Activated naive CD4-positive, alpha-beta T cell treated with Interleukin-2 at 50 U/mL for 16 hours (primary cell): Measurements from ENCODE around the gene NBEA.

ENCODE experiments used
- DNase-seq: peaks from one replicate; pipeline ENCODE4 v3.0.0-alpha.2; 2020

NBEA gene

DNA sequence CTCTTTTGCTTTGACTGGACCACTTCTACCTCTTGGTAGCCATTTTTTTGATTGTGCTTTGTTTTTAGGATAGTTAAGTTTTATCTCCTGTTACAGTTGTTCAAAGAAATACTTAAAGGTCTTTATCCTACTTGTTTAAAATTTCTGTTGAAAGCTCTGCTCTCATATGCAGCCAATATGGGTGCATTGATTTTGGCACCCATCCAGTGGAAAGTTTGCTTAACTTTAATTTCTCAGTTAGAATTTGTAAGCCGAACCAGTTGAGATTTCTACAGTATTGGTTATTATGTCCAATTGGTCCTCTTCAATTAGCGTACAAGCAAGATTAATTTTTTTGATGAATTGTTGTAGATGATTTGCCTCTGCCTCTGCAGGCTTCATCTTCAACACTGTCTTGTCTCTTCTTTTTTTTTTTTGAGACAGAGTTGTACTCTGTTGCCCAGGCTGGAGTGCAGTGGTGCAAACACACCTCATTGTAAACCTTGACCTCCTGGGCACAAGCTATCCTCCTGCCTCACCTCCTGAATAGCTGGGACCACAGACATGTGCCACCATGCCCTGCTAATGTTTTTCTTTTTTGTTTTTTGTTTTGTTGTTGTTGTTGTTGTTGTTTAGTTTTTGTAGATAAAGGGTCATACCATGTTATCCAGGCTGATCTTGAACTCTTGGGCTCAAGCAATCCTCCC lies 469.1 kb downstream of the NBEA start:
- DNase-seq, result no peak

DNA sequence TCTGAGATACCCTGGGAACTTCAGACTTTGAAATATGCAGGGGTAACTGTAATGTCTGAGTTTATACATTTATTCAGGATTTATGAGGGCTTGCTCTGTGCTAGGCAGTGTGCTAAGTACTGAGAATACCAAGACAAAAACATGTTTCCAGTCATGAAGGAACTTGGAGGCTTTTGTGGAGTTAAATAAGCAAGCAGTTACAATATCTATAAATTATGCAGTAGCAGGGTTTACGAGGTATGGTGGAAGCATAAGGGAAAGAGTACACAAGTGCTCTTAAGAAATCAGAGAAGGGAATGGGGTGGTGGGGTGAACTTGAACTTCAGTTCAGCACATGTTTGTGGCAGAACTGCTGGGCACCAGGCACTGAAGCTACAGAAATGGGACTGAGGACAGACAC lies 506.4 kb downstream of the NBEA start:
- DNase-seq, result no peak

DNA sequence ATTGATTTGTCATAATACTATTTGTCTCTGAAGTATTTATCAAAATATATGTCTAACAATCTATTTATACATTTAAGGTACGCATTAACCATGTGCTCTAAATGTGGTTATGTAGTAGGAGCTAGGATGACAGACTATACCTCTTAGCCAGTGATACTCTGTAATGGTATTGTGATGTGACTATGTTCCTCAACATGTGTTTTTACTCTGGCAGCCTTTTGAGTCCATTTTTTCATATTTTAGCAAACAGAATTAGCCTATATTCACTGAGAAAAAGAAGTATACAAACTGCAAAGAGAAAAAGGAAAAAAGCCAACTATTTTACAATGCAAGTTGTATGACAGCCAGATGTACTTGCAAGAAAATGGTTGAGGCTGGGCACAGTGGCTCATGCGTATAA lies 507.8 kb downstream of the NBEA start:
- no peak for DNase-seq

DNA sequence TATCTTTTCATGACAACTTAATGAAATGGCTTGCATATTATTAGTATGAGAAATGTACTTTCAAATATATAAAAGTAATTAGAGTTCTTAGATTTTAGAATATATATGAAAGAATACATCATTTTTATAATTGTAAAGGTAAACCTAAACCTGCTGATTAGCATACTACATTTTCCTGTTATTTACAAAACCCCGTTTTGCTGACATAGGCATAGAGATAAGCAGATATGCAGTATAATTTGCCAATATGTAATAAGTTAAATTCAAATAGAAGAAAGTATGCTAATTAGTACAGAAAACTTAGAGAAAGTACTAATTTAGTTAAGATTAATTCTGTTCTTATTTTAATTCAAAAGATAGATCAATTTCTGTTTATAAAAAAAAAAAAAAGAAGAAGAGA lies 513.0 kb downstream of the NBEA start:
- no peak for DNase-seq

DNA sequence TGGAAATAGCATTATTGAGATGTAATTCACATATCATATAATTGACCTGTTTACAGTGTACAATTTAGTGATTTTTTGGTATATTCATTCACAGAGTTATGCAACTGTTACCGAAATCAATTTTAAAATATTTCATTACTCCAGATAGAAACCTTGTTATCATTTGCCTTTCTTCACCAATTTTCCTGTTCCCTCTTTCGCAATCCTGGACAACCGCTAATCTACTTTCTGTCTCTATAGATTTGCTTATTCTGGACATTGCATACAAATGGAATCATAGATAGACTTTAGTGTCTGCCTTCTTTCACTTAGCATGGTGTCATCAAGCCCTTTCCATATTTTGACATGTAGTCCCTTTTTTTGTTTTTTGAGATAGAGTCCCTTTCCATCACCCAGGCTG lies 515.2 kb downstream of the NBEA start:
- DNase-seq, result no peak

DNA sequence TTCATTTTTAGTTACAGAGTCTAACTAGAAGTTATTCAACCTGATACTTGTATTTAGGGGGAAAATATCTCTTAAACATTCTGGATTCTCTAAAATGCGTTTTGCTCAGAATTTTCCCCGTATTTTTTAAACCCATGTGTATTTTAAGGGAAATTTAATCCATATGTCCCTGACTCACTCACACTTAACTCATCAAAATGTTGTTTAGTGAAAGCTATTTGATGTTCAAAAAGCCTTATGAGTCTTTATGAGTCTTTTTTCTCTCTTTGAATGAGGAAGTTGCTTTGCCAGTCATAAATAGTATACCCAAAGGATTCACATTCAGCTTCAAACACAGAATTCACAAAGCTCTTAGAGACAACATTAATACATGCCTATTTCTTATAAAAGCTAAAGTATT lies 518.0 kb downstream of the NBEA start:
- no peak for DNase-seq

DNA sequence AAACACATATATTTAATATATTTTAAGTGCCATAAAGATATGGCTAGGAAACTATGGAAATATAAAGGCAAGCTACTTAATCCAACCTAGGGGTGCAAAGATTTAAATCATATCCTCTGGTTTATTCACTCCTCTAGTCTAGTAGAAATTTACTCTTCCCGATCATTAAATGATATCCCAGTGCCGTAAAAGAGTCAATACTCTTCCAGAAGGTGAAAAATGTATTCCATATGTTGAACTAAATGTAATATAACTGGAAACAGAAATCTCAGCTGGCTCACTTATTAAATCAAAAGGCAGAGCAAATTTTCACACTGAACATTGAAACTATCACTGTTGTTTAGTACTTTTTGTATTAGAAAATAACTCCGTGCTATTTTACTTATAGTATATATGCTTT lies 523.3 kb downstream of the NBEA start:
- DNase-seq, result no peak

DNA sequence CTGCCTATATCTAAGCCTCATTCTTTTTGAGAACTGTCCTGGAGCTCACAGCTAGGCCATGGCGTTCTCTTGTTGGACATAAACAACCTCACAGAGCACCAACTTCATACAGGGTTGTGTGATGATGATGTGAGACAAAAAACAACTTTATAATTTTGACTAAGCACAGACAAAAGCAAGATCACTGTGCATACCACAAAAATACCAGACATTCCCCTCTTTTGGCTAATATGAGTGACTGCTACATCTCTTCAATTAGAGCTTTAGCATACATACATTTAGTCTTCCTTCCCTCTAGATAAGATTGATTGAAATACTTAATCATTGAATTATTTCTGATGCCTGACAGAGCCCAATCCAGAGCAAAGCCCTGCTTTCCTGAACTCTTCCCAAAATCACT lies 526.1 kb downstream of the NBEA start:
- no peak for DNase-seq

DNA sequence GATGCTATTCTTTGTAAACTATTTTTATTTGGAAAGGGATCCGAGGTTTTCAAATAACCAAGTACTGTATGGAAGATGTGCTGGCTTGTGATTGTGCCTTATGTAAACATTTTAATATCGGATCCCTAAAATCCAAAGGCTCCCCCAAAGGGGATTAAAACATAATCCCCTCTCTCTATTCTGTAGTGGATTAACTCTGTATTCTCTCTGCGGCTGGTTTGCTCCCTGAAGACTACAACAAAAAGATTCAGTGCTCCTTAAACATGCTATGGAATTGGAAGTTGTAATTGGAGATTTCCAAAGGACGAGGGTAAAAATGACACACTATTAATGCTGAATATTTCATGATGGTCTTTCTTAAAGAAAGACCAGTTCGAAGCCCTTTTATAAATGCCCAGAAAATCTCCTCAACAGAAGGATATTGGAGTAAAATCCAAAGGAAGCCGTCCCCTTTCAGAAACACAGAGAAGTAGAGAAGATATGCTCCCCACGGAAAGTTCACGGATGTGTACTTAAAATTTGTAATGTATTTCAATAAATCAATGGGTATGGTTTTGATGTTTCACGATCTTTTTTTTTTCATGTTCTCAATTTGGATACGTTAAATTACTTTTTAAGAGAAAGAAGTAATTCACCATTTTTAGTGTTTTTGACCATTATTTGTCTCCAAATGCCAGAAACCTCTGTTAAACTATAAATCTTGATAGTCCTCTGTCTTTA lies 527.9 kb downstream of the NBEA start:
- DNase-seq, result no peak

DNA sequence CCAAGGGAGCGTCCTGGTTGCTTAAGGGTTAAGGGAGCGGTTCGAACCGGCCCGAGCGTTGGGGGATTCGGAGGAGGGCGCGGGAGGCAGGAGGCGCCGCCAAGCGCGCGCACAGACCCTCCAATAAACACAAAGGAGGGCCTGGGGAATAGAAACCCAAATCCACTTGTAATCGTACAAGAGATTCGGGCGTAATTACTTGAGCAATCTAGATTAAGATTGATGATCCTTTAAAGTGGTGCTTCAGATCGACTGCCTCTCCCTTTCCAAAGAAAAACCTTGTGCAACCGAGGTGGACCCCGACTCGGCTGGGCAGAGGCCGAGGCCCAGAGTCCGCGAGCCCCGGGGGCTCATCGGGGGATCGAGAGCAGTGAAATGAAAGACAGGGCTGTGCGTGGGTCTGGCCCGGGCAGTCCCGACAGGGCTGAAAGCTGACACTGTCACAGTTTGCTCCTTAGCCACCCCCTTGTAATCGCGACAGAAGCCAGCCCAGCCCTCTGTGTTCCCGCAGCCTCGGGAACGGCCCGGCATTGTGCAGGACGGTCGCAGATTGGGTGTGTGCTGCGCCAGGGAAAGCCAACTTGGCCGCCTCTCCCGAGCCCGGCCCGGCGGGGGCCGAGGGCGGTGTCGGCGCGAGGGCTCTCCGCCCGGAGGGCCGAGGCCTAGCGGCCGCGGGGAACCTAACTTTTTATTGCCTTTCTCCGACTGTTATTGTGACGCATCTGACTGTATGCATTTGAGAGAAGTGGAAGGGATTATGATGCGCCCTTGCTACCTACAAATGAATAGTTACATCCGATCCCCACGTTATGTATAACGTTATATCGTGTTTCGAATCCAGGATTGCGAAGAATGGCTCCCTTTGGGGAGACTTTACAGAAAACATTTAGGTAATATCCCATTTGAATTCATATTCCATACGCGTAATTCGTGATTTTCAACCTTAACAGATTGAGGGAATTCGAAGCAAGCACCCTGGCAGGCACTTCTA lies 528.9 kb downstream of the NBEA start:
- DNase-seq, result no peak

DNA sequence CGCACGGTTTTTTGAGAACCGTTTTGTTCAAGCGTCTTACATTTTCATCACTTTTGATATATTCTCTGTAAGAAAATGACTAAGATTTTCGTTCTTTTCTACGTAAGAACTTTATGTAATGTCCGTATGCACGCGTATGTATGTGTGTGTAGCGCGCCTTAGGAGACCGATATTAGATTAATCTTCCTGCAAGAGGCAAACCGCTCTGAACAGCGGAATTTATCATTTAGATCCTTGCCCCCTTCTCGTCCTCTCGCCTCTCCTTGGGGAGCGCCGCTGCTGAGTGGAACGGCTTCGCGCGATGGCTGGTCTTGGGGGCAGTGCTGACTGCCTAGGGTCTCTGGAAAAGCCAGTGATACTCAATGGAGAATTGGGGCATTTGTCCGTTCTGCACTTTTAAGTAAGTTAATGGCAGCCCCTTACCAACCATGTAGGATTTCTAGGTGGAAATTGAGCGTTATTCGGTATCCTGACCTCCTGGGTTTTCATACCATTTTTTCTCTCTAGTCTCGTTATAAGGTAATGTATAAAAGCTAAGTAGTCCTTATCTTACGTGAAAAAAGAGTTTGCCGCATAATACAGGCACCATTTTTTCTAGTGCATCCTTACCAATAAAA lies 529.7 kb downstream of the NBEA start:
- no peak for DNase-seq

DNA sequence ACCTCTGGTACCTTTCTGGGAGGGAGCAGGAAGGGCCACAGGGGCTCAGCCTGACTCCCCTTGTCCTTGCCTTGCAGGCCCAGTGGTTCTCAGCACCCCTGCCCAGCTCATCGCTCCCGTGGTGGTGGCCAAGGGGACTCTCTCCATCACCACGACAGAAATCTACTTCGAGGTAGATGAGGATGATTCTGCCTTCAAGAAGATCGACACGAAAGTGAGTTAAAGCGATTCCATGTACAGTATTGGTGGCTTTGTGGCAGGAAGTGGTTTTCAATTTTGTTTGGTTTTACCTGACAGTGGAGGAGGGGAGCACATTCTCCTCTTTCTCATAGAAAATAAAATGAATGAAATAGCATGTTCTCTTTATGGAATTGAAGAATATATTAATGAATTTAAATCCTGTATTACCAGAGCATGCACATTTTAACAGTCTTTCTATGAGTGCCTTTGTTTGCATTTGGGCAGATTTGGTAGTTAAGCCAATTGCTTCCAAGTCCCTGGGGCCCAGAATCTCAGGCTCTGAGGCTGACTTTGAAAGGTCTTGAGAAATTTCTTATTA lies 530.3 kb downstream of the NBEA start:
- no peak for DNase-seq

DNA sequence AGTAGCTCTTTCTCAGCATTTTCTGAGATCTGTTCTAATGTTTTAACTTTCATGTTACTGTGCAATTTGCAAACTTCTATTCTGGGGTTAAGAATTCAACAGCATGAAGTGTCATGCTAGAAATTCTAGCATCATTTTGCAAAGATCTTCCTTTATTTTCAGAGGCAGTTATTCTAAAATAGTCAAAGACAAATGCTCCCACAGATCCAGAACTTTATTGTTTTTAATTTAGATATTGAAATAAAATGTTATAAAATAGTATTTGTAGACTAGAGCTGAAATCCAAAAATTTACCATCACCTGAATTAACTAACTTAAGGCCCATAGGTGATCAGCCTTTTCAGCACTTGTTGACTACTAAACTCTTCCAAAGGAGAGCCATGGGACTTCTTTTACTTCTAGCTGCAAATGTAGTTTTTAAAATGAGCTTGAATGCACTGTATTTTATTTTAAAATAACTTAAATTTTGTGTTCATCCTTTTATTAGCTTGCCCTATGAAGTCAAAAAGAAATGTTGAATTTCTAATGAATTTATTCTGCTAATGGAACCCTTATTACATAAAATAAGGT lies 531.2 kb downstream of the NBEA start:
- DNase-seq, result no peak

DNA sequence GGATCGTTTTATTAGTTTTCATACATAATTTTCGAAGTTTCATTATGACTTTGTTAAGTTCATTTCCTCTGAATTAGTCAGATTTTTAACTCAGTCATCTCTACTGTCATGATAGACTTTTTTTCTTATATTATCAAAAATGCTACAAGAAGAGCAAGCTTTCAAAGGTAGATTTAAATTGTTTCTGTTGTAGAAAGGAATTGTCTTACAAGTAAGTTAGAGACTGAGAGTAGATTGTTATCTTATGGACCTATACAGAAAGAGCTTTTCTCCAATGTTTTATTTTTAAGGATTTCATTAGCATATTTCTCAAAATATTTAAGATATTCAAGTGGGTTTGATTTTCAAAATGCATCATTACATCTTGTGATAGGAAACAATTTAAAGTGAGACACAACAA lies 531.7 kb downstream of the NBEA start:
- no peak for DNase-seq

DNA sequence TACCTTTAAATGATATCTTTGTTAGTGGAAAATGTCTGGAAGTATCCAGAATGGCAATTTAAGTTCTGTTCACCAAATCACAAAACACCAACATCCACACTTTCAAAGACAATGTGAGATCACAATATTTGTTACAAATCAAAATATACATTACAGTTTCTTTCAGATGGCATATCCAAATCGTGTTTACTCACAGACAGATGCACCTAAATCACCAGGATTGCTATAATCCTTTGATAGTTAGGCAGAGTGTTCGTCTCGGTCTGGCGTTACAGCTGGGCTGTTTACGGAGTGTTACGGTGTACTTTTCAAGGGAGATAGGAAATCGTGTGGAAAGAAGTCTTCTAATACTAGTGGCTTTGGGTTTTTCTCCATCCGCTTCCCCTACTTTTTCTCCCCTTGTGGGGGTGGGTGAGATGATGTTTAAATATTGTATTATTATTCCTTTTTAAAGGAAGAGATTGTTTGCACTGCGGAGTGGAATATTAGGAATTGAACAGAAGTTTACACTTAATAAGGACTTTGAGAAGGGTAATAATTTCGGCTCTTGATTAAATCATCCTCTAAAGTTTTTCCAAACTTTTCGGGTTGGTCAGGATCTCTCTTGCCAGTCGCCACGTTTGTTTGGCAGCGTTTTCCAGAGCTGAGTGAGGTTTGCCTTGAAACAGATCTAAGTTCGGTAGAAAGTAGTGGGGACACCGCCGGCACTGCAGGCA lies 532.6 kb downstream of the NBEA start:
- no peak for DNase-seq

DNA sequence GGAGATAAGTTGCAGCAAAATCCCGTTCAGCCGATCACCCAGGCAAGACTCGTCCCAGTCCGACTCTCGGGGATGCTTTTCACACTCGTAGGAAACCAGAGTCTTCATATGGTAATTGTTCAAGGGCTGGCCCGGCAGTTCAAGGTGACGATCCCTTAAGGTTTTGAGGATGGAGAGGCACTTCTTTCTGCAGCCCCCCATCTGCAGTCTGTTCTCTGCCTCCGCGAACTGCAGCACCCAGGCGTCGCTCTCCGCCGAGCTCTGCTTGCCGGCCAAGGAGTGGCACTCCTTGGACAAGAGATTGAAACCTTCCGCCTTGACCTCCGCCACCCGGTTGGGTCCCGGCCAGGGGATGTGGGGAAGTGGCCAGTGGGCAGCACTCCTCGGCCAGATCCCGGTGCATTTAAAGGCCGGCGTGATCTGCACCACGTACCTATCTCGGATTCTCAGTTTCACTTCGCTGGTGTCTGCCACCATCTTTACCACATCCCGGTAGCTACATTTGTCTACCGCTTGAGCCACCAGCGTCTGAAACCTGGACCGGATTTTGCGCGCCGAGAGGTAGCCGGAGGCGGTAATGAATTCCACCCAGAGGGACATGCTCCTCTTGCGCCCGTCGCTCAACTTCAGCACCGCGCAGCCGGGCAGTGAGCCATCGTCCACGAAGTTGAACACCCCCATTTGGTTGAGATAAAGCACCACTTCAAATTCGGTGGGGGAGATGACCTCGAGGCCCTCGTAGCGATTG lies 533.3 kb downstream of the NBEA start:
- DNase-seq, result no peak

DNA sequence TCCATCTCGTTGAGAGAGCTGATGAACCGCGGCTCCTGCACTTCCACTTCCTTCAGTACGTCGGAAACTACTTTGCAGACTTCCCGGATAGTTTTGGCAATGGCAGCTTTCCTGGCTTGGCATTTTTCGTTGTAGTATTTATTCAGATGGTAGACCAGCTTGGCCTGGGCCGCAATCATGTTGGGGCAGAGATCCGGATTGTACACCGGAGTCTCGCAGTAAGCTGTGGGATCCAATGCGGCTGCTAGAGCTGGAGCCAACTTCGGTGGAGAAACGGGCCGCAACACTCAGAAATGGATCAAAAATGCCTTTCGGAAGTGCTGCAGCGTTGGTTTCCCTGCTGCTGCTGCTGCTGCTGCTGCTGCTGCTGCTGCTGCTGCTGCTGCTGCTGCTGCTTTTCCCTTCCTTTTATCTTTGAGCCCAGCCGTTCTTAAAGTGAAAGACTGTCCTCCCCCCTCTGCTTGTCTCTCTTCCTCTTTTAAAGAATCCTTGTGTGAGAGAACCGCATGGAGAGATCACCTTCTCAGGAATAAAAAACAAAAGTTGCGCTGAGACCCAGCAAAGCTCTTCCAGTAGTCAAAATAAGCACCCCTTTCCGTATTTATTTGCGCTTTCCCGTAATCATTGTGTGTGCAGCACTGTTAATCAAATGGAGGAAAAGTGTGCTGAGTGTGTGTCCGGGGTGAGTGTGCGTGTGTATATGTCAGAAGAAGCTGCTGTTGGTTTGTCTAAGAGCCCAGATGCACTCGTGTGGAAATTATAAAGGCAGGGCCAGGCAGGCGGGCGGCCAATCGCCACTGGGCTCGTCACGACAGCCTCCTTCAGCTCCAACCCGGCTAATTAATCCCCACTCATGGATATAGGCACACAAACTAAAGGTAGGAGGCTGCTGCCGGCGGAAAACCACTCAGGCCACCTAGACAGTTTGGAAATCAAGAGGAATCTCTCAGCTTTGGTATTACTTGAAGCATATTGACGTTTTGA lies 534.2 kb downstream of the NBEA start, which contains the start of gene MAB21L1:
MAB21L1 (minus strand) TSS at position 730 of the 984 bp plus-strand sequence; CDS start at position 179, 551 bp downstream.
- no peak for DNase-seq

DNA sequence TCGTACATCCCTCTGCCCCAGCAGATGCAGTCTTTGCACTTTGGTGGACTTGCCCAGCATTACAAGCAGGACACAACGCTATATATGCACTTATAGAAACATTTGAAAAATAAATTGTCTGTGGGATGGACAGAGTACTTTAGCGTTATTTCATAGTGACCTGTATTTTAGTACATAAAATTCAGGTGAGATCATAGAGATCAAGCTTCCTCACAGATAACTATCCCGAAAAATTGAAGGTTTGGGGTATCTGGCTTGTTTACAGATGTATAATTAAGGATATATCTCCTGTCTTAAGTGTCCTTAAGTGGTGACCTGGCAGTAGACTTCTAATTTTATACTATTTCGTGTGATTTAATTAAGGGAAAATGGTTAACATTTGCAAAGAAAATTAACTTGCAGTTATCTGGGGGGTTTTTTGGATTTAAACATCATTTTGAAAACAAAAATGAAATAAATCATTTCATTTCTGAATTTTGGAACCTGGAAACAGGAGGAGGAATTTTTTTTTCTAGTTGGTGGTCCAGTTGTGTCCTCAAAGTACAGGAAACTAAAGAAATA lies 535.4 kb downstream of the NBEA start:
- no peak for DNase-seq
